HepG2 (cell line): ENCODE measurements around the gene SCN4B. TPM values are rescaled to one million over a fixed set of nuclear protein-coding genes. Genes with fewer than 3 reads are reported as not detected.

ENCODE experiments used
- ARID2 ChIP-seq: sonication (generic); formaldehyde crosslinking; IDR thresholded peaks from 2 replicates; pipeline ENCODE4 v1.8.1; 2022; ENCODE audit warnings: mild to moderate bottlenecking, missing genetic modification reagents, borderline replicate concordance
- ATM ChIP-seq: fragments of 450-650 bp; IDR thresholded peaks from 2 replicates; pipeline ENCODE4 v1.7.1; 2017; ENCODE audit warnings: mild to moderate bottlenecking, borderline replicate concordance
- CREM ChIP-seq, 2 experiments: sonication (generic) in 1 of 2; formaldehyde crosslinking in 1 of 2; IDR thresholded peaks; 2 replicates each; pipeline versions ENCODE4 v1.4.0 to v1.6.1; 2016 to 2020; ENCODE audit warnings: antibody characterized with exemption in 1 of 2, mild to moderate bottlenecking in 1 of 2, missing genetic modification reagents in 1 of 2
- GABPA ChIP-seq, 2 experiments: IDR thresholded peaks; 2 replicates each; pipeline ENCODE4 v1.6.1; 2011 to 2016; ENCODE audit warnings: low read depth in 2 of 2, low read length in 1 of 2, missing biosample characterization in 1 of 2, missing genetic modification characterization in 1 of 2
- HMG20A ChIP-seq: IDR thresholded peaks from 2 replicates; pipeline ENCODE4 v1.6.1; 2016; ENCODE audit warnings: borderline replicate concordance
- KAT2B ChIP-seq: fragments of 150-350 bp; IDR thresholded peaks from 2 replicates; pipeline ENCODE4 v1.6.1; 2014; ENCODE audit warnings: low read depth, low read length, borderline replicate concordance
- KDM3A ChIP-seq: IDR thresholded peaks from 2 replicates; pipeline ENCODE4 v1.6.1; 2018; ENCODE audit warnings: low read depth, missing compliant biosample characterization
- KDM6A ChIP-seq: IDR thresholded peaks from 2 replicates; pipeline ENCODE4 v1.6.1; 2016; ENCODE audit warnings: low read depth
- MIER3 ChIP-seq: IDR thresholded peaks from 2 replicates; pipeline ENCODE4 v1.6.1; 2016; ENCODE audit warnings: missing compliant biosample characterization, borderline replicate concordance
- POLR2AphosphoS2 ChIP-seq: IDR thresholded peaks from 2 replicates; pipeline ENCODE4 v1.6.1; 2011; ENCODE audit warnings: low read depth, low read length, improper control_type of control experiment
- SMC3 ChIP-seq: IDR thresholded peaks from 2 replicates; pipeline ENCODE4 v1.6.1; 2011; ENCODE audit warnings: low read length, improper control_type of control experiment
- SNRNP70 ChIP-seq: fragments of 200-400 bp; formaldehyde crosslinking; IDR thresholded peaks from 2 replicates; pipeline ENCODE4 v1.6.1; 2017; ENCODE audit warnings: mild to moderate bottlenecking, low read depth, low read length, moderate library complexity
- SP4 ChIP-seq: sonication (generic); formaldehyde crosslinking; IDR thresholded peaks from 2 replicates; pipeline ENCODE4 v1.8.1; 2023; ENCODE audit warnings: mild to moderate bottlenecking, missing genetic modification reagents
- TEAD3 ChIP-seq: optimal IDR thresholded peaks from 2 replicates; pipeline ENCODE3; 2016; ENCODE audit warnings: borderline replicate concordance
- ZFP82 ChIP-seq: sonication (generic); formaldehyde crosslinking; IDR thresholded peaks from 2 replicates; pipeline ENCODE4 v1.5.1; 2020; ENCODE audit warnings: mild to moderate bottlenecking, missing genetic modification reagents, borderline replicate concordance
- ZNF136 ChIP-seq: sonication (generic); formaldehyde crosslinking; IDR thresholded peaks from 2 replicates; pipeline ENCODE4 v1.8.1; 2022; ENCODE audit warnings: low read depth, mild to moderate bottlenecking, moderate library complexity, missing genetic modification reagents
- ZNF547 ChIP-seq: sonication (generic); formaldehyde crosslinking; IDR thresholded peaks from 2 replicates; pipeline ENCODE4 v1.5.1; 2020; ENCODE audit warnings: mild to moderate bottlenecking, missing genetic modification reagents
- ZNF598 ChIP-seq: sonication (generic); formaldehyde crosslinking; IDR thresholded peaks from 2 replicates; pipeline ENCODE4 v1.5.1; 2020; ENCODE audit warnings: mild to moderate bottlenecking, missing genetic modification reagents, borderline replicate concordance
- ZNF737 ChIP-seq: sonication (generic); formaldehyde crosslinking; IDR thresholded peaks from 2 replicates; pipeline ENCODE4 v1.5.0; 2020; ENCODE audit warnings: missing genetic modification reagents, mild to moderate bottlenecking, borderline replicate concordance
- polyA plus RNA-seq, 8 experiments: library from polyadenylated mRNA; depleted of rRNA in 3 of 8; stranded (reverse) in 7 of 8; unstranded in 1 of 8; fragments of >200 nt; fragmentation: Illumina TruSeq in 4 of 8; extraction: Trizol in 4 of 8; gene quantifications; 2 replicates each; pipeline versions ENCODE4 v1.2.1 to v1.2.3, GENCODE V29; 2011 to 2016; ENCODE audit warnings: low read depth in 4 of 8, missing spikeins in 1 of 8, mixed read lengths in 1 of 8; ENCODE audit not compliant: insufficient read depth in 1 of 8
- total RNA-seq, 5 experiments: library from RNA; depleted of rRNA; stranded (reverse); fragments of >200 nt; fragmentation: Illumina TruSeq; extraction: Trizol; gene quantifications; 2 replicates each; pipeline ENCODE4 v1.2.3, GENCODE V29; 2016; ENCODE audit warnings: low read depth in 1 of 5
- TF ChIP-seq, protein P1 (sequence below): sonication (generic); formaldehyde crosslinking; IDR thresholded peaks from 2 replicates; pipeline ENCODE4 v1.4.0; 2020; ENCODE audit warnings: missing genetic modification reagents, borderline replicate concordance
- TF ChIP-seq, protein P2 (sequence below): sonication (generic); formaldehyde crosslinking; IDR thresholded peaks from 2 replicates; pipeline ENCODE4 v1.5.0; 2020; ENCODE audit warnings: mild to moderate bottlenecking, missing genetic modification reagents, moderate library complexity
- TF ChIP-seq, protein P3 (sequence below): sonication (generic); formaldehyde crosslinking; IDR thresholded peaks from 2 replicates; pipeline ENCODE4 v1.5.0; 2020; ENCODE audit warnings: mild to moderate bottlenecking, missing genetic modification reagents, borderline replicate concordance
- TF ChIP-seq, protein P4 (sequence below): sonication (generic); formaldehyde crosslinking; IDR thresholded peaks from 2 replicates; pipeline ENCODE4 v1.4.0; 2020; ENCODE audit warnings: missing genetic modification reagents
- TF ChIP-seq, protein P5 (sequence below): IDR thresholded peaks from 2 replicates; pipeline ENCODE4 v1.6.1; 2016

SCN4B gene
- total and polyA plus RNA-seq, 2 of the 13 experiments (the other 11 are each of a cell fraction or from before 2014, with no cell fraction given) = 0.04 to 0.29 TPM

DNA sequence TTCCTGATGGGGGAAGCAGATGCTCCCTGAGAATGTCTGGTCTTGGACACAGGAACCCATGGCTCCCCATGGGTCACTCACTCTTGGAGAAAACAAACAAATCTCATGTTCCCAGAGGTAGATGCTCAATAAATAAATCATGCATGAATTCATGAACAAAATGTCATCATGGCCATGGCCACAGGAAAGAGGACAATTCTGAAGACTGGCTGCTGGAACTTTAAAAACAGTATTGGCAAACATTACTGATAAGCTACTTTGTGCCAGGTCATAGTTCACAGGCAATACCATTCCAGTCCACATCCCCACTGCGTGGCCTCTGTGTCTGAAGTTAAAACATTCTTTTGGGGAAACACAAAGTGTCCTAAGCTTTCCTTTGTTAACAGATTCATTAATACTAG lies 56.7 kb downstream of the SCN4B start (continued):
- TF ChIP-seq ATM = no peak
- peak; percentile 71 for TF ChIP-seq TEAD3 (CRISPR knock-in tag)
- TF ChIP-seq SMC3 = no peak
- no peak for TF ChIP-seq ZNF547 (CRISPR knock-in tag)
- TF ChIP-seq SNRNP70 = no peak
- TF ChIP-seq SP4 (CRISPR knock-in tag) = no peak
- TF ChIP-seq, protein P1, sequence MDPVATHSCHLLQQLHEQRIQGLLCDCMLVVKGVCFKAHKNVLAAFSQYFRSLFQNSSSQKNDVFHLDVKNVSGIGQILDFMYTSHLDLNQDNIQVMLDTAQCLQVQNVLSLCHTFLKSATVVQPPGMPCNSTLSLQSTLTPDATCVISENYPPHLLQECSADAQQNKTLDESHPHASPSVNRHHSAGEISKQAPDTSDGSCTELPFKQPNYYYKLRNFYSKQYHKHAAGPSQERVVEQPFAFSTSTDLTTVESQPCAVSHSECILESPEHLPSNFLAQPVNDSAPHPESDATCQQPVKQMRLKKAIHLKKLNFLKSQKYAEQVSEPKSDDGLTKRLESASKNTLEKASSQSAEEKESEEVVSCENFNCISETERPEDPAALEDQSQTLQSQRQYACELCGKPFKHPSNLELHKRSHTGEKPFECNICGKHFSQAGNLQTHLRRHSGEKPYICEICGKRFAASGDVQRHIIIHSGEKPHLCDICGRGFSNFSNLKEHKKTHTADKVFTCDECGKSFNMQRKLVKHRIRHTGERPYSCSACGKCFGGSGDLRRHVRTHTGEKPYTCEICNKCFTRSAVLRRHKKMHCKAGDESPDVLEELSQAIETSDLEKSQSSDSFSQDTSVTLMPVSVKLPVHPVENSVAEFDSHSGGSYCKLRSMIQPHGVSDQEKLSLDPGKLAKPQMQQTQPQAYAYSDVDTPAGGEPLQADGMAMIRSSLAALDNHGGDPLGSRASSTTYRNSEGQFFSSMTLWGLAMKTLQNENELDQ (CRISPR knock-in tag) = no peak
- TF ChIP-seq KAT2B = no peak
- TF ChIP-seq HMG20A (CRISPR knock-in tag) = peak; percentile 81
- TF ChIP-seq ZFP82 (CRISPR knock-in tag) = no peak
- TF ChIP-seq, protein P2, sequence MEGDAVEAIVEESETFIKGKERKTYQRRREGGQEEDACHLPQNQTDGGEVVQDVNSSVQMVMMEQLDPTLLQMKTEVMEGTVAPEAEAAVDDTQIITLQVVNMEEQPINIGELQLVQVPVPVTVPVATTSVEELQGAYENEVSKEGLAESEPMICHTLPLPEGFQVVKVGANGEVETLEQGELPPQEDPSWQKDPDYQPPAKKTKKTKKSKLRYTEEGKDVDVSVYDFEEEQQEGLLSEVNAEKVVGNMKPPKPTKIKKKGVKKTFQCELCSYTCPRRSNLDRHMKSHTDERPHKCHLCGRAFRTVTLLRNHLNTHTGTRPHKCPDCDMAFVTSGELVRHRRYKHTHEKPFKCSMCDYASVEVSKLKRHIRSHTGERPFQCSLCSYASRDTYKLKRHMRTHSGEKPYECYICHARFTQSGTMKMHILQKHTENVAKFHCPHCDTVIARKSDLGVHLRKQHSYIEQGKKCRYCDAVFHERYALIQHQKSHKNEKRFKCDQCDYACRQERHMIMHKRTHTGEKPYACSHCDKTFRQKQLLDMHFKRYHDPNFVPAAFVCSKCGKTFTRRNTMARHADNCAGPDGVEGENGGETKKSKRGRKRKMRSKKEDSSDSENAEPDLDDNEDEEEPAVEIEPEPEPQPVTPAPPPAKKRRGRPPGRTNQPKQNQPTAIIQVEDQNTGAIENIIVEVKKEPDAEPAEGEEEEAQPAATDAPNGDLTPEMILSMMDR (CRISPR knock-in tag) = no peak
- no peak for TF ChIP-seq ZNF136
- TF ChIP-seq CREM (IDR thresholded peaks at IDR 0.05) = peak; percentile 56; the same call in 1 of the 2 replicates
- no peak for TF ChIP-seq CREM (CRISPR knock-in tag; IDR thresholded peaks at IDR 0.05)
- no peak for TF ChIP-seq POLR2AphosphoS2
- TF ChIP-seq KDM3A (CRISPR knock-in tag) = no peak
- no peak for TF ChIP-seq ZNF737 (CRISPR knock-in tag)
- TF ChIP-seq, protein P3, sequence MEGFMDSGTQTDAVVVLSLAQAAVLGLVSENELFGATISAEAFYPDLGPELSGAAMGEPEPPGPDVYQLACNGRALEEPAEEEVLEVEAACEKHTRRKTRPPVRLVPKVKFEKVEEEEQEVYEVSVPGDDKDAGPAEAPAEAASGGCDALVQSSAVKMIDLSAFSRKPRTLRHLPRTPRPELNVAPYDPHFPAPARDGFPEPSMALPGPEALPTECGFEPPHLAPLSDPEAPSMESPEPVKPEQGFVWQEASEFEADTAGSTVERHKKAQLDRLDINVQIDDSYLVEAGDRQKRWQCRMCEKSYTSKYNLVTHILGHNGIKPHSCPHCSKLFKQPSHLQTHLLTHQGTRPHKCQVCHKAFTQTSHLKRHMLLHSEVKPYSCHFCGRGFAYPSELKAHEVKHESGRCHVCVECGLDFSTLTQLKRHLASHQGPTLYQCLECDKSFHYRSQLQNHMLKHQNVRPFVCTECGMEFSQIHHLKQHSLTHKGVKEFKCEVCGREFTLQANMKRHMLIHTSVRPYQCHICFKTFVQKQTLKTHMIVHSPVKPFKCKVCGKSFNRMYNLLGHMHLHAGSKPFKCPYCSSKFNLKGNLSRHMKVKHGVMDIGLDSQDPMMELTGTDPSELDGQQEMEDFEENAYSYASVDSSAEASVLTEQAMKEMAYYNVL (CRISPR knock-in tag) = peak; percentile 75; the same call in 1 of the 2 replicates
- peak; percentile 61; the same call in 1 of the 2 replicates for TF ChIP-seq ARID2 (CRISPR knock-in tag)
- TF ChIP-seq, protein P4, sequence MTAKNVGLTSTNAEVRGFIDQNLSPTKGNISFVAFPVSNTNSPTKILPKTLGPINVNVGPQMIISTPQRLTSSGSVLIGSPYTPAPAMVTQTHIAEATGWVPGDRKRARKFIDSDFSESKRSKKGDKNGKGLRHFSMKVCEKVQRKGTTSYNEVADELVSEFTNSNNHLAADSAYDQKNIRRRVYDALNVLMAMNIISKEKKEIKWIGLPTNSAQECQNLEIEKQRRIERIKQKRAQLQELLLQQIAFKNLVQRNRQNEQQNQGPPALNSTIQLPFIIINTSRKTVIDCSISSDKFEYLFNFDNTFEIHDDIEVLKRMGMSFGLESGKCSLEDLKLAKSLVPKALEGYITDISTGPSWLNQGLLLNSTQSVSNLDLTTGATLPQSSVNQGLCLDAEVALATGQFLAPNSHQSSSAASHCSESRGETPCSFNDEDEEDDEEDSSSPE (CRISPR knock-in tag) = no peak
- TF ChIP-seq GABPA (IDR thresholded peaks at IDR 0.05; ENCODE audit: low read depth, low read length) = no peak
- no peak for TF ChIP-seq GABPA (CRISPR knock-in tag; IDR thresholded peaks at IDR 0.05; ENCODE audit: low read depth)
- 0 out of 2 replicates have a peak, but pooled peaks have one; percentile 28 for TF ChIP-seq MIER3 (CRISPR knock-in tag)
- no peak for TF ChIP-seq ZNF598 (CRISPR knock-in tag)
- peak; percentile 40; the same call in 1 of the 2 replicates for TF ChIP-seq KDM6A (CRISPR knock-in tag)
- TF ChIP-seq, protein P5, sequence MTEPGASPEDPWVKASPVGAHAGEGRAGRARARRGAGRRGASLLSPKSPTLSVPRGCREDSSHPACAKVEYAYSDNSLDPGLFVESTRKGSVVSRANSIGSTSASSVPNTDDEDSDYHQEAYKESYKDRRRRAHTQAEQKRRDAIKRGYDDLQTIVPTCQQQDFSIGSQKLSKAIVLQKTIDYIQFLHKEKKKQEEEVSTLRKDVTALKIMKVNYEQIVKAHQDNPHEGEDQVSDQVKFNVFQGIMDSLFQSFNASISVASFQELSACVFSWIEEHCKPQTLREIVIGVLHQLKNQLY = peak; percentile 99
